Spinal cord (tissue), 10 donors: Measurements from ENCODE around the gene ASTN2. TPM values are rescaled to one million over a fixed set of nuclear protein-coding genes. Genes with fewer than 3 reads are reported as not detected.

ENCODE experiments used
- DNase-seq, 6 donors: peaks; one replicate each; pipeline versions ENCODE4 v3.0.0 to v3.0.0-alpha.2; 2013 to 2015; ENCODE audit warnings: low spot score in 6 of 6, low read depth in 4 of 6
- H3K27ac ChIP-seq: one replicate; pipeline ENCODE4 v1.5.1; 2013; ENCODE audit warnings: low read depth, low read length, control low read depth
- H3K27me3 ChIP-seq: one replicate; pipeline ENCODE4 v1.6.1; 2013; ENCODE audit warnings: low read length; ENCODE audit not compliant: control insufficient read depth, insufficient read depth
- H3K36me3 ChIP-seq: one replicate; pipeline ENCODE4 v1.6.1; 2013; ENCODE audit warnings: low read length; ENCODE audit not compliant: control insufficient read depth, insufficient read depth
- H3K4me1 ChIP-seq: one replicate; pipeline ENCODE4 v1.6.1; 2013; ENCODE audit warnings: low read length; ENCODE audit not compliant: control insufficient read depth, insufficient read depth
- H3K4me3 ChIP-seq: one replicate; pipeline ENCODE4 v1.5.1; 2013; ENCODE audit warnings: low read depth, low read length, control low read depth
- H3K9me3 ChIP-seq: one replicate; pipeline ENCODE4 v1.6.1; 2013; ENCODE audit warnings: low read length; ENCODE audit not compliant: control insufficient read depth, insufficient read depth
- WGBS: methylation state at CpG from one replicate; pipeline ENCODE4 v1.1.5; 2013; ENCODE audit warnings: missing lambda C conversion rate; ENCODE audit not compliant: insufficient coverage; 5-methylcytosine and 5-hydroxymethylcytosine counted together
- polyA plus RNA-seq, 2 donors: library from polyadenylated mRNA; unstranded; fragments of 120-200 nt; gene quantifications; one replicate each; pipeline ENCODE4 v1.2.1, GENCODE V29; 2013; ENCODE audit not compliant: insufficient read length in 2 of 2
- total RNA-seq, 2 donors: library from RNA; depleted of rRNA in 1 of 2; stranded (reverse); fragments of 120-200 nt in 1 of 2; fragments of >200 nt in 1 of 2; gene quantifications; one replicate each; pipeline versions ENCODE4 v1.2.3 to v1.2.4, GENCODE V29; 2013 to 2014
- donor health status: healthy.

ASTN2 gene
- total and polyA plus RNA-seq, 4 donors = 35.8 to 48.8 (median 41.4) TPM

GRCh38 chr9:117293206-117294114, 121.4 kb downstream of the ASTN2 start:
- H3K27me3 ChIP-seq = no peaks in the 10 kb centered on the region
- no peaks in the 10 kb centered on the region for H3K9me3 ChIP-seq
- 81% methylated on average over 5 of the region's 6 CpGs for WGBS
- peak in 1 of 6 donors; percentile 16 for DNase-seq
- no peak overlapping the region for H3K27ac ChIP-seq
- H3K4me1 ChIP-seq = peaks cover 5% of the 10 kb centered on the region
- H3K4me3 ChIP-seq = no peak overlapping the region
- no peaks in the 10 kb centered on the region for H3K36me3 ChIP-seq

GRCh38 chr9:117290856-117291622, 123.8 kb downstream of the ASTN2 start:
- H3K27me3 ChIP-seq = no peaks in the 10 kb centered on the region
- peaks cover 5% of the 10 kb centered on the region for H3K4me1 ChIP-seq
- DNase-seq = no peak
- H3K27ac ChIP-seq = no peak overlapping the region
- no peaks in the 10 kb centered on the region for H3K9me3 ChIP-seq
- WGBS = 81% methylated on average over 8 of the region's 14 CpGs
- no peaks in the 10 kb centered on the region for H3K36me3 ChIP-seq
- no peak overlapping the region for H3K4me3 ChIP-seq

GRCh38 chr9:117290306-117290840, 124.5 kb downstream of the ASTN2 start:
- WGBS = no CpG with 5 or more reads among the region's 2 CpGs
- H3K4me3 ChIP-seq = no peak overlapping the region
- DNase-seq = no peak
- H3K27ac ChIP-seq = no peak overlapping the region
- H3K9me3 ChIP-seq = no peaks in the 10 kb centered on the region
- no peaks in the 10 kb centered on the region for H3K36me3 ChIP-seq
- H3K27me3 ChIP-seq = no peaks in the 10 kb centered on the region
- H3K4me1 ChIP-seq = peaks cover 5% of the 10 kb centered on the region

- no peaks in the 10 kb centered on the region for H3K27me3 ChIP-seq
- 84% methylated on average over 5 of the region's 5 CpGs for WGBS
- H3K4me3 ChIP-seq = no peak overlapping the region
Observed at GRCh38 chr9:117286245-117286644, 128.6 kb downstream of the ASTN2 start.

GRCh38 chr9:117284414-117284813, 130.4 kb downstream of the ASTN2 start:
- H3K27me3 ChIP-seq = no peaks in the 10 kb centered on the region
- no CpG with 5 or more reads among the region's 1 CpG for WGBS
- H3K4me3 ChIP-seq = no peak overlapping the region
- H3K9me3 ChIP-seq = no peaks in the 10 kb centered on the region
- H3K27ac ChIP-seq = no peak overlapping the region
- no peak for DNase-seq
- H3K36me3 ChIP-seq = no peaks in the 10 kb centered on the region
- no peaks in the 10 kb centered on the region for H3K4me1 ChIP-seq

More at GRCh38 chr9:117286245-117286644, 128.6 kb downstream of the ASTN2 start:
- H3K27ac ChIP-seq = no peak overlapping the region
- no peak for DNase-seq
- H3K9me3 ChIP-seq = no peaks in the 10 kb centered on the region
- no peaks in the 10 kb centered on the region for H3K4me1 ChIP-seq
- no peaks in the 10 kb centered on the region for H3K36me3 ChIP-seq

GRCh38 chr9:117282541-117282940, 132.3 kb downstream of the ASTN2 start:
- H3K9me3 ChIP-seq = no peaks in the 10 kb centered on the region
- peak in 1 of 6 donors; percentile 14 for DNase-seq
- H3K4me3 ChIP-seq = no peak overlapping the region
- H3K36me3 ChIP-seq = no peaks in the 10 kb centered on the region
- H3K27ac ChIP-seq = no peak overlapping the region
- H3K27me3 ChIP-seq = no peaks in the 10 kb centered on the region
- H3K4me1 ChIP-seq = no peaks in the 10 kb centered on the region
- 83% methylated on average over 2 of the region's 2 CpGs for WGBS

- H3K27ac ChIP-seq = no peak overlapping the region
- WGBS = 23% methylated on average over 5 of the region's 7 CpGs
- H3K4me1 ChIP-seq = no peaks in the 10 kb centered on the region
- no peaks in the 10 kb centered on the region for H3K36me3 ChIP-seq
- no peaks in the 10 kb centered on the region for H3K27me3 ChIP-seq
- DNase-seq = peak in 5 of 6 donors; percentile 13 to 93 (median 26)
- no peak overlapping the region for H3K4me3 ChIP-seq
- no peaks in the 10 kb centered on the region for H3K9me3 ChIP-seq
Observed at GRCh38 chr9:117278471-117279035, 136.3 kb downstream of the ASTN2 start.

- 42% methylated on average over 2 of the region's 4 CpGs for WGBS
- no peak overlapping the region for H3K27ac ChIP-seq
- no peaks in the 10 kb centered on the region for H3K4me1 ChIP-seq
- H3K9me3 ChIP-seq = no peaks in the 10 kb centered on the region
- no peak overlapping the region for H3K4me3 ChIP-seq
- no peaks in the 10 kb centered on the region for H3K27me3 ChIP-seq
- DNase-seq = peak in 1 of 6 donors; percentile 75
- H3K36me3 ChIP-seq = no peaks in the 10 kb centered on the region
Observed at GRCh38 chr9:117278020-117278419, 136.8 kb downstream of the ASTN2 start.

GRCh38 chr9:117276444-117276843, 138.4 kb downstream of the ASTN2 start:
- Histone ChIP-seq H3K4me1 (no peaks in the 10 kb centered on the region), H3K27ac (no peak overlapping the region), H3K9me3 (no peaks in the 10 kb centered on the region), H3K27me3 (no peaks in the 10 kb centered on the region), H3K4me3 (no peak overlapping the region), H3K36me3 (no peaks in the 10 kb centered on the region)
- WGBS = 51% methylated on average over 2 of the region's 3 CpGs
- no peak for DNase-seq
